ENCODE measurements around the gene CHN1. TPM values are rescaled to one million over a fixed set of nuclear protein-coding genes. Genes with fewer than 3 reads are reported as not detected.
A peak's percentile ranks its signal among the peaks of the same experiment; 100 is the strongest.

The CHN1 gene
- polyA plus RNA-seq, 4 donors, result 24.7 to 28.8 (median 25.3) TPM

DNA sequence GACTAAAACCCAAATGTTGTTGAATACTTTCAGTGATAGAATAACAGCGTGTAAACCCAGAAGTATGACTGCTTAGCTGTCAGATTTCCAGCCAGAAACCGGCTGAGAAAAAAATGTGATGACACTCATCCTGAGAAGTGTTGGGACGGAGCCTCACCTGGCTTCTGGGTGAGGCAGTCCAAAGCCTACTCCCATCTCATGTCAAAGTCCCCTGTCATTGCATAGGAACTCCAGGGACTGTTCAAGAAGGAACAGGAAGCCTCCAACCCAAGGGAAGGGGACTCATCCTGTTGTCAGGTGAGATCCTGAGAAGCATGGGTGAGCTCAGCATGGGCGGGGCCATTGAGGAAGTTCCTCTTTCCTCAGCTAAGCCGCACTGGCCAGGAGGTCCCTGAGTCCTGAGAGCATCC lies 229.6 kb downstream of the CHN1 start:
- DNase-seq (ENCODE audit: low read depth in 4 of 4, low spot score in 3 of 4), result no peak

DNA sequence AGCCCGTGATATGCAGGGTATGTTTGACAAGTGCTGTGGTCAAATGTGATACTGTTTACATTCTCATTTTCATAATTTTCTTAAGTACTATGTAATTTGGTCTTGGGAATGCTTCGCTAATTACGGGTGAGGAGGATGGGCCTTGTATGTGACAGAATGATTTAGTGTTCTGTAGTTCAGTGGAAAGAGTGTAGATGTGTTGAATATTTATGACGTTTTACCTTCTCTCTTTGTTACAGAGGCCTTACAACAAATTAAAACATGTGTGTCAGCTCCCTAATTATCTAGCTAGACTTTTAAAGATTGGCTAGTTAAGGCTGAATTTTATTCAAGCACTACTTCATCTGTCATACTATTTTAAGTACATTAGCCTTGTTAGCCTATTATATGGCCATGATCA lies 230.3 kb downstream of the CHN1 start:
- no peak for DNase-seq (ENCODE audit: low read depth in 4 of 4, low spot score in 3 of 4)

DNA sequence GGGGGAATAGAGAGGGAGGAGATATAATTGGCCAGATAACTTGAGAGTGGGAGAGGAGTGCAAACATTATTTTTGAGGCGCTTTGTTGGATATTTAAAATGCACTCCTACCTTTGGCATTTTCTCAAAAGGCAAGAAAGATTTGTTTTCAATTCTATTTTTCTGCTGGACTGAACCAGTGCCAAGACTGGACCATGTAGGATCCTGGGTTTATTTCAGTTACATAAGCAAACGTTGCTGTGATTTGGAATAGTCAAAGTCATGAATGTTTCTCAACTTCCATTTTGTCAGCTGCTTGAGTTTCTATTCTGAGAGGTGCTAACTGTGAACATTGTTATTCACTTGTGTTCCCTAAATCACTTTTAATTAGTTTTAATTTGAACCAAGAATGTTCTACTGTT lies 232.0 kb downstream of the CHN1 start:
- DNase-seq (ENCODE audit: low read depth in 4 of 4, low spot score in 3 of 4), result no peak

DNA sequence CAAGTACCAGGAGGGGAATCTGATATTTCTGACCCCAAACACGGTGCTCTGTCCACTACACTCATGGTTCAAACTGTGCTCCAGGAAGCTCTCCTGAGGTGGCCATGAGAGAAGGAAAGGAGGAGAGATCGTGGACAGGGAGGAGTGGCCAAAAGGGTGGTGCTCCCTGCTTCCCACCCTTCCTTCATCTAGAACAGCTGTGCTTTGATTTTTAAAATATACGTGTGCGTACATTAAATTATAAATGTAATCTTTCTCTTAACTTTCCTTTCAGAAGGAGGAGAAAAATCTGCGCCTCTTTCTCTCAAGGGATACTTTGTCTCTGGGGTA lies 232.7 kb downstream of the CHN1 start:
- no peak for DNase-seq (ENCODE audit: low read depth in 4 of 4, low spot score in 3 of 4)

DNA sequence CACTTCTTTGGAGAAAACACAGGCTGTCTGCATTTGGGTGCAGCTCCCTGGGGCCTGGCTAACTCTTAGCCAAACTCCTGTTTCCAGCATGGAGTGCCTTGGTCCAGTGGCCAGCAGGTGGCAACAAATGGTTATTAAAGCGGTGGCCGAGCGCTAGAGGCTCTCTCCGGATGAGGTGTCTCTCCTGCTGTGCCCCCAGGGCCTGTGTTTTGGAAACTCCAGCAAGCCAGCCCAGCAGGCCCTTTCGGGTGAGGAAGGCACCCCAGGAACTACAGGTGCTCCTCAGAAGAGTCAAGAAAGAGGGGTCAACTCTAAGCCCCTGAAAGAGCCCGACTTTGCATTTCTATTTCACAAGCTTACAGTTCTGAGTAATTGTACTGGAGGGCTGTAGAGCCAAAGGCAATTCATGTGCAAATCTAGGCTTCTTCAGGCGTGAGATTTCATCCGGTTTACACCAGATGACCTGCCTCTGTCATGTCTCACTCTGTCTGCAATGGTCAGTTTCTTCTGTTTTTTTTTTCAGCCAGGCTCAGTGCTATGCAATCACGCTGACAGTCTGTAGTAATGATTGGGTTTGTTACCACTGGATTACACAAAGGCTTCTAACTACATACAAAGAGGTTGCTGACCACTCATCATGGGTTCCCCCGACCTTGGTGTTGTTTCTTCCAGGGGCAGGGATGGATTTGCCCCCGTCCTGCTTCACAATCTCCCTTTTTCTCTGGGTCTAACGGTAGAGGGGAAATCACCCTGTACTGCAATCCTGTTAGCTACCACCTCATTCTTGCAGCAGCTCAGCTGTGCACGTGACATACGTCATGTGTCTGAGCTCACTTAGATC lies 233.3 kb downstream of the CHN1 start:
- DNase-seq (ENCODE audit: low read depth in 4 of 4, low spot score in 3 of 4), result peak; percentile 57 to 66 (median 64)

DNA sequence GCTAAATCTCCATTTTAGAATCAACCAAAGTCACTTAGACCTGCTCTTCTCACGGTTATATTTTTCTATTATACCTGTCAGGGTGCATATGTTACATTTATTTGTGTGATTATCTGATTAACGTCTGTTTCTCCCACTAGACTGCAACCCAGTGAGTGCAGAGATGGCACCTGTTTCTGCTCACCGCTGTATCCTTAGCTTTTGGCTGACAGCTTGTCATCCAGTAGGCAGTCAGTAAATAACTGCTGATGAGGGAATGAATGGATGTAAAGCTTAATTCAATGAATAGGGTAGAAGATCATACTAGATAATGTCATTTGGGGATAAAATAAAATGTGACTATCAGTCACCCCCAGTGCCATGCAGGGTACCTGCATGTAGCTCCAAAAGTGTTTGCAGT lies 234.0 kb downstream of the CHN1 start:
- no peak for DNase-seq (ENCODE audit: low read depth in 4 of 4, low spot score in 3 of 4)

DNA sequence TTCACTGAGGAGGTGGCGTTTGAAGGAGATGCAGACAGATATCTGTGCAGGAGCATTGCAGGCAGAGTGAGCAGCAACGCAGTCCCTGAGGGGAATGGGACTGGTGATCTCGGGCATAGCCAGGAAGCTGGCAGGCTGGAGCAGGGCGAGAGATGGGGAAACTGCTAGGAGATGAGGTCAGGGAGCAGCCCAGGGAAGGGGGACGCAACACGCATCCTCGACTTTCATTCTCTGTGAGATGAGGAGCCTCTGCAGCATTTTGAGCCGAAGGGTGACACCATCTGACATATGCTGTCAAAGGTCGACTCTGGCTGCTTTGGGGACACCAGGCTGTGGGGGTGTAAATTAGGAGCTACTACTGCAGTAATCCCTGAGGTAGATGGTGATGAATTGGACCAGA lies 236.6 kb downstream of the CHN1 start:
- no peak for DNase-seq (ENCODE audit: low read depth in 4 of 4, low spot score in 3 of 4)

DNA sequence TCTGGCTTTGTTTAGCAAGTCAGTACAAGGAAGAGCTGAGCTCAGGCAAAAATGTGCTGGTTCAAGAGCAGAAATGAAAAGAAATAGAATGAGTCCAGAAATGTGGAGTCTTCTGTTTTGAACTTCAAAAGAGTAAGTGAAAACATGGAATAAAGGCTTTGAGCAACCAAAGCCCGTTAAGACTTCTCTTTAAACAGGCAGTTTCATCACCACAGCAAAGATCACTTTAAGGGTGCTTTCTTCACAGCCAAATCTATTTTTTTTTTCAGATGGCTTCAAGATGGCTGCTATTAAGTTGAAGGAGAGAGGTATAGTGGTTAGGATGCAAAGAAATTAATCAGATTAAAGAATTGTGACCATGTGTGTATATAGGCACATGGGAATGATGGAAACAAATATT lies 238.9 kb downstream of the CHN1 start:
- DNase-seq (ENCODE audit: low read depth in 4 of 4, low spot score in 3 of 4), result no peak

DNA sequence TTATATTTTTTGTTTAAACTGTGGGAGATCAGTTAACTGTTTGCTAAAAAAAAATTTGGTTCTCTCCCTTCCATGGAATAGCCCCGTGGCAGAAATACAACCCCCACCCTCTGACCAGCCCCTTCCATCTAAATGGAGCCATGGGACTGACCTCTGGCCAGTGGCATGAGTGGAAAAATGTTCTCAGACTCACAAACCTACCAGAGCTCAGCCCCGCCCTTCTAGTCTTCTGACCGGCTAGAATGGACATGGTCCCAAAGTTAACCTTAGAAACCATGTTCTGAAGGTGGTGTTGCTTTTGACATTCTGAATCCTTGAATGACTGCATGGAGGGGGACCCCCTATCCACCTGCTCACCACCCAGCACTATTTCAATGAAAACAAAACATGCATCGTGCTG lies 239.6 kb downstream of the CHN1 start:
- no peak for DNase-seq (ENCODE audit: low read depth in 4 of 4, low spot score in 3 of 4)

DNA sequence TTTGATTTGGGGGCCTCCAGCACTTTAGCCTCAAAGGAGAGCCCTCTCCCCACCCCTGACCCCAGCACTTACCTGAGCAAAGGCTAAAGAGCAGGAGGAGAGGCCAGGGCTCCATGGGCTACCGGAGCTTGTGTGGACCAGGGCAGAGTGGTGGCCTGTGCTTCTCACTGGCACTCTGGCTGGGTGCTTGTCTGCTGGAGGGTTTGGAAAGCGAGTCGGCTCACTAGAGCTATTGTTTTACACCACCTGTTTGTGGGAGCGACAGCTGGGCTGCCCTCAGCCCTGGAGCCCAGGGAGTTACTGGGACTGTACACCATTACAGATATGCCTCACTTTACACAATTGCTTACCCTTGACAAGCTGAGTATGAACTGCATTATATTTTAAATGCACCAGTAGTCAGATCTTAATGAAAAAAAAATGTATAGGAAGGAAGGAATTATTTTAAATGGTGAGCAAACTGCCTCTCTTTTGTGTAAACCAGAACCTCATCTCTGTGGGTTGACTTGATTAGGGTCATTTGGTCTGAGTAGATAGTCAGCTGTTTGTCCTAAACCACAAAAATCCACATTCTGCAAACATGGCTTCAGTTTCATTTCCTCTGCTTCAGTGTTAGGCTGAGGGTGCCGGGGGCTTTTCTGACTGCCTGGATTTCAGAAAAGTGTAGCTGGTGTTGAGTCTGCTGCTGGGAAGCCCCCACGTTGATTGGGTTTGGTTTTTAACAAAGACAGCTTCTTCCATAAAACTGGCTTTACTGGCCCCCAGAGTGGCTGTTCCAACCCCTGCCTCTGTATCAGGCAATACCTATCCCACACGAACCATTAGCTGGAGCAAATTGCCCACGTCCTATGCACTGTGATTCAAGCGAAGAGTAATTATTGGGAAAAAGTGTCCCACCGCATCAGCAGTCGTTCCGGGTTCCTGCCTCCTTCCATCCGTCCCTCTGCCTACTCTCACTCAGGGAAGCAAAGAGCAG lies 240.6 kb downstream of the CHN1 start, which contains the start of gene CHRNA1:
TSS of gene CHRNA1 (minus strand) at position 193 of the 976 bp plus-strand sequence. CDS start at position 115, 78 bp downstream.
- DNase-seq (ENCODE audit: low read depth in 4 of 4, low spot score in 3 of 4), result no peak

DNA sequence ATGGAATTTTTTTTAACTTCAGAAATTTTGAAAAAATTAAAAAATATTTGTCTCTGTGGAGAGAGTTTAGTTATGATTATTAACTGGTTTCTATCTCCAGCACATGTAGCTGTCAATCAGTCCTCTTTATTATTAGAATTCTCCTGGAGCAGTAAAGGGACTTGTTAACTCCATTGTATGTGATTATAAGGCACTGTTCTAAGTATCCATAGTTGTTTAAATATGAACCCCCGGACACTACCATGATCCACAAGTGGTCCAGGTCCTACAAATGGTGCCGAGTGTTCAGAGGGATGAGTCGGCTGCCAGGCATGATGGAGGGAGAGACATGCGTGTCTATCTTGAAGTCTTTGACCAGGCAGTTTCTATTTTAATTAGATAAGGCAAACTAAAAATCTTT lies 241.4 kb downstream of the CHN1 start:
- DNase-seq (ENCODE audit: low read depth in 4 of 4, low spot score in 3 of 4), result no peak

DNA sequence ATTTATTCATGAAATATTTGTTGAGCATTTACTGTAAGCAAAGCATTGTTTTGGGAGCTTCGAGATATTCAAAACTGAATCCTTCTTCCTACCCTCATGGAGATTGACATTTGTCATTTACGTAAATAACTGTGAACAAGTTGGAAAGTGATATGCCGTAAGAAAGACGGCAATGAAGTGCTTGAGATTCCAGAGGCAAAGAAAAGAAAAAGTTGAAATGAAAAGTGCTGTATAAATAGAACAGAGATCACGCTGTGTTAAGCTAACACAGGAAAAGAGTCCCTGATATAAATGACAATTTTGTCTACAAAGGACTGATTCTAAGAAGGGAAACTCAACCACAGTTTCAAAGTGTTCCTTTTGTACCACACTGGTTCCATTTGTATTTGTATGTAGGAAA lies 242.7 kb downstream of the CHN1 start:
- DNase-seq (ENCODE audit: low read depth in 4 of 4, low spot score in 3 of 4), result no peak

DNA sequence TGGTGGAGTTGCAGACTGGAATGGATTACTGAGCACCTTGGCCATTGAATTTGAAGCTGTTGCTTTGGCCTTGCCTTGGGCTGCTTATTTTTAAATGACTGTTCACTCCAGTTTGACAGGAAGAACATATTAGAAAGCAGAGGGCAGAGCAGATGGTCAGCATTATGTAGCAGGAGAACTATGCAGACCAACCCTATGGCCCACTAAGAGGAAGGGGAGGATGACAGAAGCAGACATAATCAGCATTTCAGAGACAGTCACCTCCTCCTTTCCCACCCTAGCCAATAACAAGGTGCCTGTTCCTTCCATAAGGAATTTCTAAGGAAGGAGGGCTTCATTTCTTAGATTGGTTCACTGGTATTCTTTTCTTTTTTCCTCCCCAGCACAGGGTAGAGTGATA lies 243.3 kb downstream of the CHN1 start:
- DNase-seq (ENCODE audit: low read depth in 4 of 4, low spot score in 3 of 4), result no peak

DNA sequence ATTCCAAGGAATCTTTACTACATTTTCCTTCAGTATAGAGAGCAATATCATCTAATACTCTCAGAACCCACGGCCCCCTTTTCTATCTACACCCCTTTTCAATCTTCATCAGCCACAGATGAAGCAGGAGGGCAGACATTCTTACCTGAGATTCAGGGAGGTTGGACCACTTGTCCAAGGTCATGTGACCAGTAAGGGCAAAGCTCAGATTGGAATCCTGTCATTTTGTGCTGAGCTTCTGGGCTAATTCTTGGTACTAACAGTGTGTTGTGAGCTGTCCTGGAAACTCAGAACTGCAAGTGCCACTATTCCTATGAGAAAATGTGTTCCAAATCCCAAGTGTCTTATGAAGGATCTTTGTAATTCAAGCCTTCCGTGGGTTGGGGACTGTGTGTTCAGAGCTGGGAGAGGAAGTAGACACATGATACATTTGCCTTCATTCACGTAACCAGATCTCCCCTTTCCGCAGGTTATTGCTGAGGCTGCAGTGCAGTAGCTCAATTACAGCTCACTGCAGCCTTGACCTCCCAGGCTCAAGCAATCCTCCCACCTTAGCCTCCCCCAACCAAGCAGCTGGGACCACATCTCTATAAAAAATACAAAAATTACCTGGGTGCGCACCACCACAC lies 244.2 kb downstream of the CHN1 start:
- DNase-seq (ENCODE audit: low read depth in 4 of 4, low spot score in 3 of 4), result no peak

DNA sequence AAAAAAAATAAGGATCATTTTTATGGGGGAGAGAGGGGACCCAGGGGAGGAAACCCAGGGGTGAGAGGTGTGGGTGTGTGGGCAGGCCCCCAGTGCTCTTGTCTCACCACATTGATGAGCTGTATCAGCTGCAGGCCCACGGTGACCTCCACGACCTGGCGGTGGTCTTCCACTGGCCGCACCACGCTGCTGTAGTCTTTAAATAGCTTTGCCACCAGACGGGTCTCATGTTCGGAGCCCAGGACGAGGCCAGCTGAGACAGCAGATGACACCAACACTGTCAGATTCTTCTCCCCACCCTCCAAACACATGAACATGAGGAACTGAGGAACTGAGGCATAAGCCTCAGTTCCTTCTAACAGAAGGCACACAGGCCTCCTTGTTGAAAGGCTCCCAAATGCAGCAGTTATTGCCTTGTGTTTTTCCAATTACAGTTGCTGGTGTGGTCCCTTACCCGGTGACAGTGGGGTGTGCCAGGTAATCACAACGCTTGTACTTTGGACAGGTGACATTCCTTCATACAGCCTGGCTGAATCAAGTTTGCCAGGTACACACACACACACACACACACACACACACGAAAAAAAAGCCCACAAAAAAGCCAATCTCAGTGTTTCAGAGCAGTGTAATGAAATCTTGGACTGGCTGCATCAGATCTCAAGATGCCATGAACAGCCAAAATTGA lies 245.7 kb downstream of the CHN1 start:
- no peak for DNase-seq (ENCODE audit: low read depth in 4 of 4, low spot score in 3 of 4)

DNA sequence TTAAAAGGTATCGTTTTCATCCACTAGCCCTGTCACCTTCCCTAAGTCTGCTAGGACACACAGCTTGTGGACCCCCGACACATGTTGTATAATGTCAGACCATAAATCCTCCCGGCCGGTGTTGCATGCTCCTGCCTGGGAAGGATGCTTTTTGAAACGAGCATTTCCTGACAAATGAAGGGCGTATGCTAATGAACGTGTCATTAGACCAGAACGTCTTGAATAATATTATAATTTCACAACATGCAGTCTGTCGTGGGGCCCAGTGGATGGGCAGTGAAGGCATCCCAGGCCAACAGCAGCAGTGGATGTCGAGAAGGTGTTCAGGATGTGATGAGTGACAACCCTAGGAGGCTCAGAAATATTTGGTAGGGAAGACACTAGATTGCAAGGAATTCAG lies 248.4 kb downstream of the CHN1 start:
- no peak for DNase-seq (ENCODE audit: low read depth in 4 of 4, low spot score in 3 of 4)

DNA sequence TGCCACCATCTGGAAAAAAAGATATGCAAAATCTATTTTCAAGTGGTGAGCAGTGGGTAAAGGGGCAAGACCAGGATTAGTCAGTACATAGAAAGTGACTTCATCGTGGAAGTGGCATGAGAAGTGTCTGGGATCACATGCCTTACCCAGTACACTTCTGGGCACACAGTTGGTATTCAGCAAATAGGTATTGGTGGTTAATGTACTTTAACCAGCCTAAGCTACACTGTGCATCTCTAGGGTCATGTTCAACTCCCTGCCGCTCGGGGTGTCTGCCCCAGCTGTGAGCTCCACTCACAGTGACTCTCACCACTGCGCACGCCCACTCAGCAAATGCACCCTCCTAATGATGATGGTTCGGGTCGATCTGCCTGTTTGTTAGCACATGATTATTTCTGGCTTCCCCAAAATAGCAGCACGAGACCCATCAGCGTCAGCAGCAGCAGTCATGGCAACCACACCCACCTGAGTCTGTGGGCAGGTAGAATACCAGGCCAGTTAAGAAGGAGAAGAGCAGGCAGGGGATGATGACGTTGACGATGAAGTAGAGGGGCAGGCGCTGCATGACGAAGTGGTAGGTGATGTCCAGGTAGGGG lies 252.0 kb downstream of the CHN1 start:
- DNase-seq (ENCODE audit: low read depth in 4 of 4, low spot score in 3 of 4), result no peak

DNA sequence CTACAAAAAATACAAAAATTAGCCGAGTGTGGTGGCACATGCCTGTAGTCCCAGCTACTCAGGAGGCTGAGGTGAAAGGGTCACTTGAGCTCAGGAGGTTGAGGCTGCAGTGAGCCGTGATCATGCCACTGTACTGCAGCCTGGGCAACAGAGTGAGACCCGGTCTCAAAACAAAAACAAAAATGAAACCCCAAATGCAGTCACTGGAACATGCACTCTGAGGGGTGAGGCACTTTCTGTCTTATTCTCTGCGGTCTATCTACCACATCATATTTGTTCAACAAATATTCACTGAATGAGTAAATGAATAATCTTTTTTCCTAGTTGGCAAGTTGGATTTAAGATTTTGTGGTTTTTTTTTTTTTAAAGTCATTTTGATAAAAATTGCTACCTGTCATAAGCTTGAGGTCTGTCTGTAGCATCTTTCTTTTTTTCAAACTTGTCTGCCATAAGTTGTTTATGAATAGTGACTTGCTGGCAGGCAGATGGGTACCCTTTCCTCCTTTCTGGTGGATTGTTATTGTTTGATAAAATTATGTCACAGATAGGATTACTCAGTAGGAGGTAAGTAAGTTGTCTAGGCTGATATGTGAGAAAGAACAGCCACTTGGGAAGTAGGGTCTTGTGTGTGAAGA lies 252.7 kb downstream of the CHN1 start:
- DNase-seq (ENCODE audit: low read depth in 4 of 4, low spot score in 3 of 4), result no peak

DNA sequence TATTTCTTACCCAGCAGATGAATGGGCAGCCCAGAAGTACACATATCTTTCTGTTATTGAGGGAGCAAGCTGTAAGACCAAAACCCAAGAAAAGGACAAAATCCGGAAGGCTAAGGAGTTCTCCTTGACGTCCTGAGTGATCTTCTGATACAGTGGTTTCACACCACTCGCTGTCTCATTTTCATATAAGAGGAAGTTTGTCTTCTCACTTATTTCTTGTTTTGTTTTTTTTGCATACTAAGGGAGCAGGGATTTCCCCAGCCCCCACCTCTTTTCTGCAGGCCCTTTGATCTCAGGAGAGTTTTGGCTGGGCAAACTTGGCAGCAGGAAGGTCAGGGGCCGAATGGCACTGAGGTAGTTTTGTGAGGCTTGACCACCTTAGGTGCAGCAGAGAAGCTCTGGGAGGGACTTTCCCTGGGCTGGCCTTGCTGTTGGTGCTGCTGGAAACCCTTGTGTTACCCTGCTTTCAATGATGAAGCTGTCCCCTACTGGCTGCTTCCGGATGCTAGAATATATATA lies 254.2 kb downstream of the CHN1 start:
- DNase-seq (ENCODE audit: low read depth in 4 of 4, low spot score in 3 of 4), result no peak

DNA sequence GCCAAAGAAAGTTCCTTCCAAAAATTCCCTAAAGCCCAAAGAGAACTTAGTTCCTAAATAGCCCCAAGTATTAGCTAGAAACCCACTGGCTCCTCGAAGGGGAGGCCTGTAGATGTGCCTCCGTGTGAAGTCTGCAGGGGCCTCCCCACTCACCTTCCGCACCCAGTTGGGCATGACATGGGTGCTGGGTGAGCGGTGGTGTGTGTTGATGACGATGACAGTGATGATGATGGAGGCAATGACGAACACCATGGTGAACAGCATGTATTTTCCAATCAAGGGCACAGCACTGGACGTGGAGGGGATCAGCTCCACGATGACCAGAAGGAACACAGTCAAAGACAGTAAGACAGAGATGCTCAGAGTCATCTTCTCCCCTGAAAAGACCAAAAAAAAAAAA lies 255.4 kb downstream of the CHN1 start:
- no peak for DNase-seq (ENCODE audit: low read depth in 4 of 4, low spot score in 3 of 4)
